ENCODE measurements around the gene YBX3. TPM values are rescaled to one million over a fixed set of nuclear protein-coding genes. Genes with fewer than 3 reads are reported as not detected.

Gene YBX3
- total and polyA plus RNA-seq, 11 donors, result 399 to 2,225 (median 790) TPM

GRCh38 chr12:10663869-10664268 is 59.3 kb downstream of the YBX3 start:
- Histone ChIP-seq H3K4me3 (no peak overlapping the region), H3K4me1 (no peaks in the 10 kb centered on the region), H3K9me3 (no peaks in the 10 kb centered on the region), H3K27me3 (peaks cover 0 to 4% (median 0%) of the 10 kb centered on the region in 9 donors), H3K36me3 (no peaks in the 10 kb centered on the region), H3K27ac (no peak overlapping the region)
- WGBS, 4 donors, result 77 to 81% (median 78%) methylated on average over 3 of the region's 3 CpGs
- intact Hi-C loops (cut with DNase I), result no loop called here
- DNase-seq, result no peak
- ATAC-seq, result no peak
- no peak for TF ChIP-seq POLR2A (IDR thresholded peaks at IDR 0.05)
- no peak for TF ChIP-seq CTCF (IDR thresholded peaks at IDR 0.05)

- Histone ChIP-seq H3K27me3 (peaks cover 0 to 4% (median 0%) of the 10 kb centered on the region in 9 donors), H3K4me3 (no peak overlapping the region), H3K36me3 (no peaks in the 10 kb centered on the region), H3K27ac (no peak overlapping the region), H3K9me3 (peaks cover 0 to 8% (median 0%) of the 10 kb centered on the region in 12 donors), H3K4me1 (no peaks in the 10 kb centered on the region)
- intact Hi-C loops (cut with DNase I), result no loop called here
- DNase-seq, result no peak
- TF ChIP-seq CTCF (IDR thresholded peaks at IDR 0.05) (no peak), POLR2A (IDR thresholded peaks at IDR 0.05) (no peak)
- 72 to 79% (median 75%) methylated on average over 3 of the region's 3 CpGs for WGBS, 4 donors
- no peak for ATAC-seq
These were observed 61.8 kb downstream of the YBX3 start for GRCh38 chr12:10661338-10661737.

DNA sequence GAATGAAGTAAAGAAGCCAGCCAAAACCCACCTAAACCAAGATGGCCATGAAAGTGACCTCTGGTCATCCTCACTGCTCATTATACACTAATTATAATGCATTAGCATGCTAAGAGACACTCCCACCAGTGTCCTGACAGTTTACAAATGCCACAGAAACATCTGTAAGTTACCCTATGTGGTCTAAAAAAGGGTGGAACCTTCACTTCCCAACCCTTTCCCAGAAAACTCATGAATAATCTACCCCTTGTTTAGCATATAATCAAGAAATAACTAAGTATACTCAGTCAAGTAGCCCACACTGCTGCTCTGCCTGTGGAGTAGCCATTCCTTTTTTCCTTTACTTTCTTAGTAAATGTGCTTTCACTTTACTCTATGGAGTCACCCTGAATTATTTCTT is 69.1 kb downstream of the YBX3 start:
- Histone ChIP-seq H3K4me1 (no peaks in the 10 kb centered on the region), H3K36me3 (no peaks in the 10 kb centered on the region), H3K27ac (no peak overlapping the region), H3K9me3 (peaks cover 0 to 8% (median 0%) of the 10 kb centered on the region in 12 donors), H3K4me3 (no peak overlapping the region), H3K27me3 (no peaks in the 10 kb centered on the region)
- no peak for TF ChIP-seq CTCF (IDR thresholded peaks at IDR 0.05)
- TF ChIP-seq POLR2A (IDR thresholded peaks at IDR 0.05), result no peak
- intact Hi-C loops (cut with DNase I), result no loop called here
- DNase-seq, result no peak
- no peak for ATAC-seq

- H3K36me3 ChIP-seq, result no peaks in the 10 kb centered on the region
- no peak overlapping the region for H3K27ac ChIP-seq
- no peaks in the 10 kb centered on the region for H3K4me1 ChIP-seq
- intact Hi-C loops (cut with DNase I), result no loop called here
- no peak for DNase-seq
- H3K9me3 ChIP-seq, result peaks cover 0 to 8% (median 0%) of the 10 kb centered on the region in 12 donors
- WGBS, 4 donors, result 59 to 65% (median 62%) methylated on average over 3 of the region's 3 CpGs
- H3K4me3 ChIP-seq, result no peak overlapping the region
- no peak for TF ChIP-seq POLR2A (IDR thresholded peaks at IDR 0.05)
- TF ChIP-seq CTCF (IDR thresholded peaks at IDR 0.05), result no peak
- no peaks in the 10 kb centered on the region for H3K27me3 ChIP-seq
- no peak for ATAC-seq
These were observed 70.9 kb downstream of the YBX3 start for GRCh38 chr12:10652192-10652591.

Other genes starting within 250 kb of the YBX3 start
- gene EIF2S3B, start 217.4 kb downstream of the YBX3 start, total RNA-seq, result 1 to 10 TPM in 2 of 9 donors, under 1 TPM in 5, not detected in 2; 0.37 to 1.5 (median 0.51) TPM
- gene EIF2S3B, start 217.4 kb downstream of the YBX3 start, polyA plus RNA-seq, result under 1 TPM; 0.11 to 0.49 TPM
- 10 to 100 TPM in 5 of 9 donors, 1 to 10 TPM in 4; 1.8 to 18.1 (median 12.7) TPM for gene MAGOHB, start 109.7 kb downstream of the YBX3 start, total RNA-seq
- 10 to 100 TPM; 14.5 to 16.5 TPM for gene MAGOHB, start 109.7 kb downstream of the YBX3 start, polyA plus RNA-seq
- under 1 TPM in 1 of 9 donors, not detected in 8; 0.21 TPM for gene STYK1, start 49.3 kb downstream of the YBX3 start, total RNA-seq
- under 1 TPM in 1 of 2 donors, not detected in 1; 0.01 TPM for gene STYK1, start 49.3 kb downstream of the YBX3 start, polyA plus RNA-seq
- gene TAS2R7, start 79.3 kb upstream of the YBX3 start, total RNA-seq, result not detected
- gene TAS2R7, start 79.3 kb upstream of the YBX3 start, polyA plus RNA-seq, result not detected
- gene TAS2R8, start 84.0 kb upstream of the YBX3 start, total RNA-seq, result under 1 TPM in 1 of 9 donors, not detected in 8; 0.50 TPM
- not detected for gene TAS2R8, start 84.0 kb upstream of the YBX3 start, polyA plus RNA-seq
- gene TAS2R9, start 86.8 kb upstream of the YBX3 start, total RNA-seq, result under 1 TPM in 1 of 9 donors, not detected in 8; 0.27 TPM
- not detected for gene TAS2R9, start 86.8 kb upstream of the YBX3 start, polyA plus RNA-seq
- under 1 TPM in 3 of 9 donors, not detected in 6; 0.37 to 0.51 (median 0.41) TPM for gene TAS2R10, start 103.0 kb upstream of the YBX3 start, total RNA-seq
- gene TAS2R10, start 103.0 kb upstream of the YBX3 start, polyA plus RNA-seq, result not detected
- 1 to 10 TPM in 6 of 9 donors, under 1 TPM in 1, not detected in 2; 0.85 to 3.9 (median 1.7) TPM for gene PRR4, start 126.2 kb upstream of the YBX3 start, total RNA-seq
- 1 to 10 TPM; 2.9 to 5.5 TPM for gene PRR4, start 126.2 kb upstream of the YBX3 start, polyA plus RNA-seq
- gene PRH1, start 160.9 kb upstream of the YBX3 start, total RNA-seq, result 10 to 100 TPM in 3 of 9 donors, 1 to 10 TPM in 6; 1.7 to 13.5 (median 8.6) TPM
- 1 to 10 TPM; 1.9 to 2.8 TPM for gene PRH1, start 160.9 kb upstream of the YBX3 start, polyA plus RNA-seq
- 1 to 10 TPM in 1 of 9 donors, under 1 TPM in 8; 0.26 to 1.0 (median 0.46) TPM for gene TAS2R13, start 186.2 kb upstream of the YBX3 start, total RNA-seq
- under 1 TPM; 0.07 to 0.30 TPM for gene TAS2R13, start 186.2 kb upstream of the YBX3 start, polyA plus RNA-seq
- not detected for gene PRH2, start 205.9 kb upstream of the YBX3 start, total RNA-seq
- gene PRH2, start 205.9 kb upstream of the YBX3 start, polyA plus RNA-seq, result not detected
- gene TAS2R14, start 215.9 kb upstream of the YBX3 start, total RNA-seq, result 1 to 10 TPM in 2 of 9 donors, under 1 TPM in 7; 0.35 to 1.2 (median 0.70) TPM
- under 1 TPM; 0.29 to 0.95 TPM for gene TAS2R14, start 215.9 kb upstream of the YBX3 start, polyA plus RNA-seq

Measured in heart left ventricle (tissue), 16 donors.